ENCODE data around the gene ERC1. TPM values are rescaled to one million over a fixed set of nuclear protein-coding genes. Genes with fewer than 3 reads are reported as not detected.
"Not testable (repeated sequence)": the region's sequence is repeated elsewhere in the genome, so short reads cannot be mapped to it uniquely, and the experiment has no call there.

ERC1 gene
- total RNA-seq, 1 donor from 2014 or later: 82.2 TPM

DNA sequence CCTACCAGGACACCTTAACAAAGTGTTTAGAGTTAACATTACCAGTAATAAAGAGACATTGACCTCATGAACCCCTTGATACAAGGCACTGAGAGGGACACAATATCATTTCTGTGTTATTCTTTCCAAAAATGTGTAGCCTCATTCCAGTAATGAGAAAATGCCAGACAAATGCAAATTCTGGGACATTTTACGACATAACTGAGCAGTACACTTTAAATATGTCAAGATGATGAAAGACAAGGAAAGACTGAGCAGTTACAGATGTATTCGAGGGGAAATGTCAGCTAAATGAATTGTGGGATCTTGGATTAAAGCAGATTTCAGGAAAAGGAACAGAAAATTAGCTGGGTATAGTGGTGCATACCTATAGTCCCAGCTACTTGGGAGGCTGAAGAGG lies 255.6 kb downstream of the ERC1 start:
- Mint-ChIP-seq H3K9me3 (ENCODE audit: unreplicated experiment) (no peaks in the 10 kb centered on the region), H3K4me3 (ENCODE audit: unreplicated experiment) (no peak overlapping the region), H3K4me1 (ENCODE audit: low read depth, unreplicated experiment) (no peaks in the 10 kb centered on the region), H3K27me3 (ENCODE audit: unreplicated experiment) (no peaks in the 10 kb centered on the region), H3K36me3 (ENCODE audit: unreplicated experiment) (no peaks in the 10 kb centered on the region), H3K27ac (ENCODE audit: unreplicated experiment) (no peak overlapping the region)
- DNase-seq: no peak
- TF ChIP-seq, protein P1, sequence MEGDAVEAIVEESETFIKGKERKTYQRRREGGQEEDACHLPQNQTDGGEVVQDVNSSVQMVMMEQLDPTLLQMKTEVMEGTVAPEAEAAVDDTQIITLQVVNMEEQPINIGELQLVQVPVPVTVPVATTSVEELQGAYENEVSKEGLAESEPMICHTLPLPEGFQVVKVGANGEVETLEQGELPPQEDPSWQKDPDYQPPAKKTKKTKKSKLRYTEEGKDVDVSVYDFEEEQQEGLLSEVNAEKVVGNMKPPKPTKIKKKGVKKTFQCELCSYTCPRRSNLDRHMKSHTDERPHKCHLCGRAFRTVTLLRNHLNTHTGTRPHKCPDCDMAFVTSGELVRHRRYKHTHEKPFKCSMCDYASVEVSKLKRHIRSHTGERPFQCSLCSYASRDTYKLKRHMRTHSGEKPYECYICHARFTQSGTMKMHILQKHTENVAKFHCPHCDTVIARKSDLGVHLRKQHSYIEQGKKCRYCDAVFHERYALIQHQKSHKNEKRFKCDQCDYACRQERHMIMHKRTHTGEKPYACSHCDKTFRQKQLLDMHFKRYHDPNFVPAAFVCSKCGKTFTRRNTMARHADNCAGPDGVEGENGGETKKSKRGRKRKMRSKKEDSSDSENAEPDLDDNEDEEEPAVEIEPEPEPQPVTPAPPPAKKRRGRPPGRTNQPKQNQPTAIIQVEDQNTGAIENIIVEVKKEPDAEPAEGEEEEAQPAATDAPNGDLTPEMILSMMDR (IDR thresholded peaks at IDR 0.05; ENCODE audit: partially characterized antibody, unreplicated experiment): no peak

DNA sequence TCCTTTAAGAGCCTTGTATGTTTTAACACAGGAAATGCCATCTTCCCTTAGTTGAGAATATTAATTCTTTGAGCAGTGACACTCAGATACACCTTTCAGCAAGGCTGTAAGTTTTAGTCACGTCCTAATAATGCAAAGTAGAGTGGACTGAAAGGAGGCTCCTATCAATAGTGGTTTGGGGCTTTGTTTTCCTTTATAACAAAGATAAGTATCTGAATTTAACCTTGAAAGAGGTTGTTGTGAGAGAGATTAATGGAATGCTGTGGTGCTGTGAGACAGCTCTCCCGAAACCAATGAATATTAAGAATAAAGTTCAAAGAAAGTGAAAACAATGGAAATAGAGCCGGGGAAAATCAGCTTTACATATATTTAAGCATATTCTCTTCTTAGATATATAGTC lies 259.6 kb downstream of the ERC1 start:
- Mint-ChIP-seq H3K9me3 (ENCODE audit: unreplicated experiment) (no peaks in the 10 kb centered on the region), H3K36me3 (ENCODE audit: unreplicated experiment) (no peaks in the 10 kb centered on the region), H3K4me3 (ENCODE audit: unreplicated experiment) (no peak overlapping the region), H3K27me3 (ENCODE audit: unreplicated experiment) (no peaks in the 10 kb centered on the region), H3K4me1 (ENCODE audit: low read depth, unreplicated experiment) (no peaks in the 10 kb centered on the region), H3K27ac (ENCODE audit: unreplicated experiment) (no peak overlapping the region)
- no peak for DNase-seq
- TF ChIP-seq, protein P1 (IDR thresholded peaks at IDR 0.05; ENCODE audit: partially characterized antibody, unreplicated experiment): no peak

DNA sequence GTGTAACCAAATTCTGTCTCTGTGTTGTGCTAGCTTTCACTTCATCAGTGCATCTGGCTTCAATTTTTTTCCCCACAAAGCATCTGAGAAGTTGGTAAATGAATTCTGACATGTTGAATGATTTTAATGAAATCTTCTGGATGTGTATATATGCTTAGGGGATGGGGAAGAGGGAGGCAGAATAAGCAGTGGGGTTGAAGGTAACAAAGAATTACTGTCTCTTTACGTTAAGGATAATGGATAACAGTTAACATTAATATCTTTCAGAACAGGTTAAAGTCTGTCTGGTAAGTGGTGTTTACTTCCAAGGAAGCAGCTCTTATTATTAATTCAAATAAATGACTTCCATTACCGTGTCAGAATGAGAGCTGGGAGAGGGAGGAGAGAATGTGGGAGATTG lies 261.7 kb downstream of the ERC1 start:
- no peaks in the 10 kb centered on the region for H3K4me1 Mint-ChIP-seq (ENCODE audit: low read depth, unreplicated experiment)
- no peaks in the 10 kb centered on the region for H3K9me3 Mint-ChIP-seq (ENCODE audit: unreplicated experiment)
- no peaks in the 10 kb centered on the region for H3K27me3 Mint-ChIP-seq (ENCODE audit: unreplicated experiment)
- H3K4me3 Mint-ChIP-seq (ENCODE audit: unreplicated experiment): no peak overlapping the region
- TF ChIP-seq, protein P1 (IDR thresholded peaks at IDR 0.05; ENCODE audit: partially characterized antibody, unreplicated experiment): no peak
- no peaks in the 10 kb centered on the region for H3K36me3 Mint-ChIP-seq (ENCODE audit: unreplicated experiment)
- H3K27ac Mint-ChIP-seq (ENCODE audit: unreplicated experiment): no peak overlapping the region
- no peak for DNase-seq

DNA sequence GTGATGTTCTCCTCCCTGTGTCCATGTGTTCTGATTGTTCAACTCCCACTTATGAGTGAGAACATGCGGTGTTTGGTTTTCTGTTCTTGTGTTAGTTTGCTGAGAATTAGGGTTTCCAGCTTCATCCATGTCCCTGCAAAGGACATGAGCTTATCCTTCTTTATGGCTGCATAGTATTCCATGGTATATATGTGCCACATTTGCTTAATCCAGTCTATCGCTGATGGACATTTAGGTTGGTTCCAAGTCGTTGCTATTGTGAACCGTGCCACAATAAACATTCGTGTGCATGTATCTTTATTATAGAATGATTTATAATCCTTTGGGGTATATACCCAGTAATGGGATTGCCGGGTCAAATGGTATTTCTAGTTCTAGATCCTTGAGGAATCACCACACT lies 264.1 kb downstream of the ERC1 start:
- H3K4me3 Mint-ChIP-seq (ENCODE audit: unreplicated experiment); H3K36me3 Mint-ChIP-seq (ENCODE audit: unreplicated experiment); H3K4me1 Mint-ChIP-seq (ENCODE audit: low read depth, unreplicated experiment); H3K27me3 Mint-ChIP-seq (ENCODE audit: unreplicated experiment); H3K9me3 Mint-ChIP-seq (ENCODE audit: unreplicated experiment); H3K27ac Mint-ChIP-seq (ENCODE audit: unreplicated experiment); DNase-seq: not testable (repeated sequence)

DNA sequence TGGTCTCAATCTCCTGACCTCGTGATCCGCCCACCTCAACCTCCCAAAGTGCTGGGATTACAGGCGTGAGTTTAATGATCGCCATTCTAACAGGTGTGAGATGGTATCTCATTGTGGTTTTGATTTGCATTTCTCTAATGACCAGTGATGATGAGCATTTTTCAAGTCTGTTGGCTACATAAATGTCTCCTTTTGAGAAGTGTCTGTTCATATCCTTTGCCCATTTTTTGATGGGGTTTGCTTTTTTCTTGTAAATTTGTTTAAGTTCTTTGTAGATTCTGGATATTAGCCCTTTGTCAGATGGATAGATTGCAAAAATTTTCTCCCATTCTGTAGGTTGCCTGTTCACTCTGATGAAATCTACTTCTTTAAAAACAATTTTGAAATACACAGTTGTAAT lies 264.8 kb downstream of the ERC1 start:
- DNase-seq; H3K9me3 Mint-ChIP-seq (ENCODE audit: unreplicated experiment); H3K27me3 Mint-ChIP-seq (ENCODE audit: unreplicated experiment); H3K36me3 Mint-ChIP-seq (ENCODE audit: unreplicated experiment); H3K4me3 Mint-ChIP-seq (ENCODE audit: unreplicated experiment); H3K4me1 Mint-ChIP-seq (ENCODE audit: low read depth, unreplicated experiment); H3K27ac Mint-ChIP-seq (ENCODE audit: unreplicated experiment): not testable (repeated sequence)

DNA sequence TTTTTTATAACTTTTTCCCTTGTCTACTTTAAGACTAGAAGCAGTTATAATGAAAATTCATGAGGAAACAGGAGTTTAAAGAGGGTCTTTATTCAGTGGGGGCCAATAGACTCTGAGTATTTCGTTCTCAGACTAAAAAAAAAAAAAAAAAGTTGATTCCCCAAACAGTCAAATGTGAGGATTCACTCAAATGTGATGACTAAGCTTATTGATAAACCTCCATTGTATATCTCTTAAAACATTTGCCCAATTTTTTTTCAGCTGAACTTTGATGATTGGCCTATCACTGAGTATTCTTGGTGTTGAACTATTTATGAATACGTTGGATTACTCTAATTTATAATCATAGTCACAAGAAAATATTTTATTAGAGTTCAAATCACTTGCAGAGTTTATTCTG lies 265.3 kb downstream of the ERC1 start:
- Mint-ChIP-seq H3K27ac (ENCODE audit: unreplicated experiment) (no peak overlapping the region), H3K9me3 (ENCODE audit: unreplicated experiment) (no peaks in the 10 kb centered on the region), H3K36me3 (ENCODE audit: unreplicated experiment) (no peaks in the 10 kb centered on the region), H3K27me3 (ENCODE audit: unreplicated experiment) (no peaks in the 10 kb centered on the region), H3K4me1 (ENCODE audit: low read depth, unreplicated experiment) (no peaks in the 10 kb centered on the region), H3K4me3 (ENCODE audit: unreplicated experiment) (no peak overlapping the region)
- TF ChIP-seq, protein P1 (IDR thresholded peaks at IDR 0.05; ENCODE audit: partially characterized antibody, unreplicated experiment): no peak
- DNase-seq: no peak

Measured in glutamatergic neuron (in vitro differentiated cells).